Ascending aorta (tissue), 2 donors: ENCODE measurements around the gene MT1X. TPM values are rescaled to one million over a fixed set of nuclear protein-coding genes. Genes with fewer than 3 reads are reported as not detected.
A peak's percentile ranks its signal among the peaks of the same experiment; 100 is the strongest.
"Not testable (repeated sequence)": the region's sequence is repeated elsewhere in the genome, so short reads cannot be mapped to it uniquely, and the experiment has no call there.

Source experiments
- DNase-seq, 2 donors: peaks; one replicate each; pipeline ENCODE4 v3.0.0-alpha.2; 2019; ENCODE audit warnings: low spot score in 2 of 2
- H3K27ac ChIP-seq, 2 donors: fragments of 200-600 bp; sonication (generic); one replicate each; pipeline ENCODE4 v1.5.1; 2016 to 2017; ENCODE audit warnings: mild to moderate bottlenecking in 1 of 2
- H3K27me3 ChIP-seq: fragments of 200-600 bp; sonication (generic); one replicate; pipeline ENCODE4 v1.5.1; 2017
- H3K36me3 ChIP-seq, 2 donors: fragments of 200-600 bp; sonication (generic); one replicate each; pipeline ENCODE4 v1.5.1; 2016
- H3K4me1 ChIP-seq, 2 donors: fragments of 200-600 bp; sonication (generic); one replicate each; pipeline ENCODE4 v1.5.1; 2016 to 2017; ENCODE audit warnings: mild to moderate bottlenecking in 1 of 2
- H3K4me3 ChIP-seq, 2 donors: fragments of 200-600 bp; sonication (generic); one replicate each; pipeline ENCODE4 v1.5.1; 2016 to 2017; ENCODE audit warnings: mild to moderate bottlenecking in 1 of 2
- H3K9me3 ChIP-seq, 2 donors: fragments of 200-600 bp; sonication (generic); one replicate each; pipeline ENCODE4 v1.5.1; 2016
- intact Hi-C: fragments of 100-400 bp; cut with DNase I; formaldehyde crosslinking; loops from one replicate; pipeline ENCODE4 v1.15.1; 2023
- total RNA-seq: library from RNA; depleted of rRNA; stranded (reverse); fragments of >200 nt; gene quantifications from one replicate; pipeline ENCODE4 v1.1.0, GENCODE V29; 2016
- TF ChIP-seq, protein P1 (sequence below), 3 experiments: fragments of 200-600 bp in 2 of 3; fragments of 450-650 bp in 1 of 3; sonication (generic) in 2 of 3; IDR thresholded peaks; one replicate each; pipeline ENCODE4 v1.5.1; 2016 to 2019; ENCODE audit warnings: antibody characterized with exemption in 3 of 3, mild to moderate bottlenecking in 1 of 3, moderate library complexity in 1 of 3

MT1X gene
- total RNA-seq, 1 donor from 2014 or later, result 2,291 TPM

DNA sequence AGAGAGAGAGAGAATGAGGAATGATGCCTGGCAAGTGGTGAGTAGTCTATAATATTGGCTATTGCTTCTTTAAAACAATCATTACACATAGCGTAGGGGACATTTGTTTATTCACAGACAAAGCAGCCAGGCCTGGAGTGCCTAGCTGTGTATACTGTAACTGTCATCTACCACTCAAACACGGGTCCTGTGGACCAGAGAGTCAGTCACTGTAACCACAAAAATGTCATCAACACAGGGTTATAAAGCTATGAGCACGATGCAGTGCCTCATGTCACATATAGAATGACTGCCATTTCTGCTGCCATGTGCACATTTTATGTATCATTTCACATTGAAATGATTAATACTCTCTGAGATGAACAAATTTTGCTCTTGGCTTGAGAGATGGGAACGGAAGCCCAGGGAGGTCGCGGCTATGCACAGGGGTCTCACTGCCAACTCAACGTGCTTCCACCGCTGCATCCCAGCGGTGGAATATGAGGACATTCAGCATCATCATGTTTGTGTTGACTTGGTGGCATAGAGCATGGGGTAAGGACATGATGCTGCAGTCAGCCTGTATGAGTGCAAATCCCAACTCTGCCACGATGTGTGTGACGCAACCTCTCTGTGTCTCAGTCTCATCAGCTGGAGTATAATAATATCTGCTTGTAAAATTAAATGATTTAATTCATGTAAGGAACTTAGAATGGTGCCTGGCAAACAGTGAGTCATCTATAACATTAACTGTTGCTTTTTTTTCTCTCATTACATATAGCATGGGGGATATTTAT is 9.3 kb upstream of the MT1X start:
- H3K27me3 ChIP-seq, result no peaks in the 10 kb centered on the region

GRCh38 chr16:56673921-56674320 is 8.3 kb upstream of the MT1X start:
- Histone ChIP-seq H3K27ac (no peak overlapping the region), H3K36me3 (no peaks in the 10 kb centered on the region), H3K9me3 (no peaks in the 10 kb centered on the region), H3K4me1 (peaks cover 0 to 7% of the 10 kb centered on the region in 2 donors), H3K4me3 (no peak overlapping the region), H3K27me3 (no peaks in the 10 kb centered on the region)
- intact Hi-C loops, result loop anchor here (1.0 kb wide), 2 partner anchors 28 to 115 kb away; no protein-coding TSS in a partner anchor
- TF ChIP-seq, protein P1, sequence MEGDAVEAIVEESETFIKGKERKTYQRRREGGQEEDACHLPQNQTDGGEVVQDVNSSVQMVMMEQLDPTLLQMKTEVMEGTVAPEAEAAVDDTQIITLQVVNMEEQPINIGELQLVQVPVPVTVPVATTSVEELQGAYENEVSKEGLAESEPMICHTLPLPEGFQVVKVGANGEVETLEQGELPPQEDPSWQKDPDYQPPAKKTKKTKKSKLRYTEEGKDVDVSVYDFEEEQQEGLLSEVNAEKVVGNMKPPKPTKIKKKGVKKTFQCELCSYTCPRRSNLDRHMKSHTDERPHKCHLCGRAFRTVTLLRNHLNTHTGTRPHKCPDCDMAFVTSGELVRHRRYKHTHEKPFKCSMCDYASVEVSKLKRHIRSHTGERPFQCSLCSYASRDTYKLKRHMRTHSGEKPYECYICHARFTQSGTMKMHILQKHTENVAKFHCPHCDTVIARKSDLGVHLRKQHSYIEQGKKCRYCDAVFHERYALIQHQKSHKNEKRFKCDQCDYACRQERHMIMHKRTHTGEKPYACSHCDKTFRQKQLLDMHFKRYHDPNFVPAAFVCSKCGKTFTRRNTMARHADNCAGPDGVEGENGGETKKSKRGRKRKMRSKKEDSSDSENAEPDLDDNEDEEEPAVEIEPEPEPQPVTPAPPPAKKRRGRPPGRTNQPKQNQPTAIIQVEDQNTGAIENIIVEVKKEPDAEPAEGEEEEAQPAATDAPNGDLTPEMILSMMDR (IDR thresholded peaks at IDR 0.05), result peak; percentile 46 to 71 (median 62)
- DNase-seq, result peak in 1 of 2 donors; percentile 75

More for the DNA sequence above, 9.3 kb upstream of the MT1X start:
- intact Hi-C loops, result no loop called here
- Histone ChIP-seq H3K4me3 (no peak overlapping the region), H3K36me3 (no peaks in the 10 kb centered on the region), H3K9me3 (no peaks in the 10 kb centered on the region), H3K4me1 (peaks cover 0 to 8% of the 10 kb centered on the region in 2 donors), H3K27ac (no peak overlapping the region)
- DNase-seq, result no peak
- TF ChIP-seq, protein P1 (IDR thresholded peaks at IDR 0.05), result no peak

- not testable (repeated sequence) for DNase-seq, H3K27ac ChIP-seq, H3K27me3 ChIP-seq, H3K4me3 ChIP-seq, H3K36me3 ChIP-seq, H3K9me3 ChIP-seq, H3K4me1 ChIP-seq
- intact Hi-C loops, result loop anchor here (1.0 kb wide), 2 partner anchors 28 to 115 kb away; no protein-coding TSS in a partner anchor
These were observed 7.7 kb upstream of the MT1X start for GRCh38 chr16:56674570-56674969.

- H3K4me3 ChIP-seq, result peak overlapping the region in 1 of 2 donors; percentile 18
- TF ChIP-seq, protein P1 (IDR thresholded peaks at IDR 0.05), result no peak
- intact Hi-C loops, result no loop called here
- DNase-seq, result no peak
- H3K9me3 ChIP-seq, result no peaks in the 10 kb centered on the region
- peaks cover 0 to 4% of the 10 kb centered on the region in 2 donors for H3K4me1 ChIP-seq
- no peaks in the 10 kb centered on the region for H3K27me3 ChIP-seq
- H3K27ac ChIP-seq, result no peak overlapping the region
- H3K36me3 ChIP-seq, result no peaks in the 10 kb centered on the region
These were observed 6.5 kb upstream of the MT1X start for GRCh38 chr16:56675685-56676210.

- H3K4me3 ChIP-seq, result no peak overlapping the region
- TF ChIP-seq, protein P1 (IDR thresholded peaks at IDR 0.05), result no peak
- no peaks in the 10 kb centered on the region for H3K36me3 ChIP-seq
- no peaks in the 10 kb centered on the region for H3K9me3 ChIP-seq
- DNase-seq, result no peak
- H3K4me1 ChIP-seq, result peaks cover 0 to 11% of the 10 kb centered on the region in 2 donors
- intact Hi-C loops, result no loop called here
- H3K27ac ChIP-seq, result no peak overlapping the region
- no peaks in the 10 kb centered on the region for H3K27me3 ChIP-seq
These were observed 4.8 kb upstream of the MT1X start for GRCh38 chr16:56677474-56677873.

- Histone ChIP-seq H3K27me3 (no peaks in the 10 kb centered on the region), H3K27ac (no peak overlapping the region), H3K4me1 (peaks cover 0 to 17% of the 10 kb centered on the region in 2 donors), H3K36me3 (peaks cover 0 to 6% of the 10 kb centered on the region in 2 donors), H3K4me3 (no peak overlapping the region), H3K9me3 (no peaks in the 10 kb centered on the region)
- TF ChIP-seq, protein P1 (IDR thresholded peaks at IDR 0.05), result no peak
- intact Hi-C loops, result no loop called here
- no peak for DNase-seq
These were observed 3.1 kb upstream of the MT1X start for GRCh38 chr16:56679078-56679730.
